DND-41 (cell line): ENCODE measurements around the gene SLC26A2.

Experiments
- ATAC-seq: fragments of 200-7000 bp; cut with Tn5 transposase; 3 replicates; pipeline ENCODE4 v1.9.1; 2021; ENCODE audit warnings: low read depth; ENCODE audit not compliant: insufficient read depth
- DNase-seq: peaks from one replicate; pipeline ENCODE4 v3.0.0-alpha.2; 2020
- H2AFZ ChIP-seq: 2 replicates; pipeline ENCODE4 v1.6.0; 2012; ENCODE audit warnings: low read depth, low read length
- H3K27ac ChIP-seq: 2 replicates; pipeline ENCODE4 v1.5.1; 2012; ENCODE audit warnings: low read length, inconsistent platforms
- H3K27me3 ChIP-seq: fragments of 200-600 bp; sonication (generic); 2 replicates; pipeline ENCODE4 v1.6.0; 2012; ENCODE audit warnings: low read length, mild to moderate bottlenecking, inconsistent platforms; ENCODE audit not compliant: insufficient read depth, poor library complexity
- H3K36me3 ChIP-seq: 2 replicates; pipeline ENCODE4 v1.5.1; 2012; ENCODE audit warnings: low read length, inconsistent platforms; ENCODE audit not compliant: insufficient read depth
- H3K4me1 ChIP-seq: 2 replicates; pipeline ENCODE4 v1.5.1; 2012; ENCODE audit warnings: mild to moderate bottlenecking, low read length; ENCODE audit not compliant: insufficient read depth
- H3K4me2 ChIP-seq: 2 replicates; pipeline ENCODE4 v1.6.0; 2012; ENCODE audit warnings: mild to moderate bottlenecking, moderate library complexity, low read length, inconsistent platforms; ENCODE audit not compliant: insufficient read depth
- H3K4me3 ChIP-seq, 2 experiments: fragments of 200-600 bp in 1 of 2; shearing (Covaris generic) in 1 of 2; 2 replicates each; pipeline ENCODE4 v1.5.1; 2012 to 2016; ENCODE audit warnings: inconsistent platforms in 2 of 2, low read length in 2 of 2, mild to moderate bottlenecking in 2 of 2, low read depth in 1 of 2, moderate library complexity in 1 of 2
- H3K79me2 ChIP-seq: 2 replicates; pipeline ENCODE4 v1.6.0; 2012; ENCODE audit warnings: low read length, inconsistent platforms; ENCODE audit not compliant: insufficient read depth
- H3K9ac ChIP-seq: 2 replicates; pipeline ENCODE4 v1.6.0; 2012; ENCODE audit warnings: low read depth, mild to moderate bottlenecking, inconsistent platforms, low read length, moderate library complexity
- H3K9me3 ChIP-seq: 2 replicates; pipeline ENCODE4 v1.5.1; 2012; ENCODE audit warnings: low read length, moderate library complexity, mild to moderate bottlenecking, inconsistent platforms; ENCODE audit not compliant: insufficient read depth, severe bottlenecking
- H4K20me1 ChIP-seq: 2 replicates; pipeline ENCODE4 v1.6.0; 2012; ENCODE audit warnings: low read length; ENCODE audit not compliant: insufficient read depth
- EZH2 ChIP-seq: IDR thresholded peaks from 3 replicates; pipeline ENCODE4 v1.6.1; 2012; ENCODE audit warnings: borderline replicate concordance, low read depth, mild to moderate bottlenecking, moderate library complexity, low read length, inconsistent platforms; ENCODE audit not compliant: severe bottlenecking
- TF ChIP-seq, protein P1 (sequence below): IDR thresholded peaks from 2 replicates; pipeline ENCODE4 v1.5.1; 2012; ENCODE audit warnings: borderline replicate concordance, low read length, moderate library complexity, mild to moderate bottlenecking; ENCODE audit not compliant: poor library complexity, severe bottlenecking; ENCODE audit errors: extremely low read depth

The SLC26A2 gene

DNA sequence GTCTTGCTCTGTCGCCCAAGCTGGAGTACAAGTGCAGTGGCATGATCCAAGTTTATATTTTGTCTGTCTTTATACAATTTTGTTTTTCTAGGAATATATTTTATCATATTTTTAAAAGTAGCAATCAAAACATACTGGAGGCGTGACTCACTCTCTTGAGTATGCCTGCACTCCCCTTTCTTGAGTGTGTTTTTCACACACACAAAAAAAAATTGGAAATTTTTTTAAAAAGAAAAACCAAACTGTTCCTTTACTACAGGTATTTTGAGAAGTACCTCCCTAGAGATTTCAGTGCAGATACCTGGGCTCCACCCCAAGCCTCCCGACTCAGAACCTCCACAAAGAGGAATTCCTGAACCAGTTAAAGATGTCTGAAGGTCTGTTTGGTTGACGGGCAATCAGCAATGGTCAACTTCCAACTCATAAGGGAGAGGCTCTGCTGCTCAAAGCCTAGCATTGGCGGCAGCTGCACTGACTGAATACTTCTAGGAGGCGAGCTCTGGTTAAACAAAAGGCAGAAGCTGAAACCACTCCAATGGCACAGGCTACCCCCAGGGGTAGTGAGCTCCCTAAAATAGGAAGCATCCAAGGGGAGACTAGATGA lies 43.4 kb upstream of the SLC26A2 start:
- DNase-seq (no peak), ATAC-seq (no peak)
- Histone ChIP-seq H3K79me2 (no peaks in the 10 kb centered on the region), H3K36me3 (no peaks in the 10 kb centered on the region), H3K9me3 (no peaks in the 10 kb centered on the region), H3K27ac (no peak overlapping the region), H4K20me1 (no peaks in the 10 kb centered on the region), H2AFZ (no peak overlapping the region), H3K4me3 (no peak overlapping the region), H3K4me1 (no peaks in the 10 kb centered on the region), H3K4me2 (no peak overlapping the region), H3K9ac (no peak overlapping the region), H3K27me3 (peaks cover 22% of the 10 kb centered on the region)
- TF ChIP-seq, protein P1, sequence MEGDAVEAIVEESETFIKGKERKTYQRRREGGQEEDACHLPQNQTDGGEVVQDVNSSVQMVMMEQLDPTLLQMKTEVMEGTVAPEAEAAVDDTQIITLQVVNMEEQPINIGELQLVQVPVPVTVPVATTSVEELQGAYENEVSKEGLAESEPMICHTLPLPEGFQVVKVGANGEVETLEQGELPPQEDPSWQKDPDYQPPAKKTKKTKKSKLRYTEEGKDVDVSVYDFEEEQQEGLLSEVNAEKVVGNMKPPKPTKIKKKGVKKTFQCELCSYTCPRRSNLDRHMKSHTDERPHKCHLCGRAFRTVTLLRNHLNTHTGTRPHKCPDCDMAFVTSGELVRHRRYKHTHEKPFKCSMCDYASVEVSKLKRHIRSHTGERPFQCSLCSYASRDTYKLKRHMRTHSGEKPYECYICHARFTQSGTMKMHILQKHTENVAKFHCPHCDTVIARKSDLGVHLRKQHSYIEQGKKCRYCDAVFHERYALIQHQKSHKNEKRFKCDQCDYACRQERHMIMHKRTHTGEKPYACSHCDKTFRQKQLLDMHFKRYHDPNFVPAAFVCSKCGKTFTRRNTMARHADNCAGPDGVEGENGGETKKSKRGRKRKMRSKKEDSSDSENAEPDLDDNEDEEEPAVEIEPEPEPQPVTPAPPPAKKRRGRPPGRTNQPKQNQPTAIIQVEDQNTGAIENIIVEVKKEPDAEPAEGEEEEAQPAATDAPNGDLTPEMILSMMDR = no peak
- TF ChIP-seq EZH2 = no peak

DNA sequence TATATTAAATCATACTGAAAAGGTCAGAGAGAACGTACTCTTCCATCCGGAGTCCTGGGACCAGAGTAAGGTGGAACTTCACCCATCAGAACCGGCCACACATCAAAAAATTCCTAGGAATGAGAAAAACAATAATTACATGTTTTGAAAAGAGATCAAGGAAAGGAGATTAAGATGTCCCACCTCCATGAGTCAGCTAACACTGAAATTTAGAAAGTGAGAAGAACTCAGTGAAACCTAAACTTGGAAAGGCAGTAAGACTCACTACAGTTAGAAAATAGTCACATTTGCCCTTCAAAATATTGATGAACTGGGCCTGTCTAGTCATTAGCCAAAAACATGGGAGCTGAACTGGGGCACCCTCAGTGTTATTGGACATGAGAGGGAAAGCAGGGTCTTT lies 39.0 kb upstream of the SLC26A2 start:
- Histone ChIP-seq H3K79me2 (no peaks in the 10 kb centered on the region), H3K9me3 (no peaks in the 10 kb centered on the region), H3K27ac (no peak overlapping the region), H2AFZ (no peak overlapping the region), H3K27me3 (peaks cover 9% of the 10 kb centered on the region), H3K4me2 (no peak overlapping the region), H3K4me3 (no peak overlapping the region), H3K4me1 (no peaks in the 10 kb centered on the region), H3K36me3 (no peaks in the 10 kb centered on the region), H3K9ac (no peak overlapping the region), H4K20me1 (no peaks in the 10 kb centered on the region)
- no peak for ATAC-seq
- no peak for DNase-seq
- TF ChIP-seq EZH2 = no peak
- TF ChIP-seq, protein P1 = no peak

DNA sequence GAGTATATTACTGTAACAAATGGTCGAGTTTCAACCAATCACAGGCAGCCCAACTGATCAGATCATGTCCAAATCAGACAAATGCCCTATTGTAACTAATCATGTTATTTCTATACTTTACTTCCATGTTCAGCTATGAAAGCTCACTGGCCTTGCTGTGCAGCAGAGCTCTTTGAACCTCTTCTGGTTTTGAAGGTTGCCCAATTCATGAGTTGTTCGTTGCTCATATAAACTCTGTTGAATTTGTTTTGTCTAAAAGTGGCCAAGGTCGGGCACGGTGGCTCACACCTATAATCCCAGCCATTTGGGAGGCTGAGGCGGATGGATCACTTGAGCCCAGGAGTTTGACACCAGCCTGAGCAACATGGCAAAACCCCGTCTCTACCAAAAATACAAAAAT lies 37.6 kb upstream of the SLC26A2 start:
- Histone ChIP-seq H3K36me3 (no peaks in the 10 kb centered on the region), H3K9me3 (no peaks in the 10 kb centered on the region), H3K27me3 (peaks cover 9% of the 10 kb centered on the region), H4K20me1 (no peaks in the 10 kb centered on the region), H3K79me2 (no peaks in the 10 kb centered on the region), H3K4me1 (no peaks in the 10 kb centered on the region), H3K4me2 (no peak overlapping the region), H3K4me3 (no peak overlapping the region), H3K27ac (no peak overlapping the region), H3K9ac (no peak overlapping the region), H2AFZ (no peak overlapping the region)
- no peak for DNase-seq
- ATAC-seq = no peak
- TF ChIP-seq, protein P1 = no peak
- TF ChIP-seq EZH2 = no peak

DNA sequence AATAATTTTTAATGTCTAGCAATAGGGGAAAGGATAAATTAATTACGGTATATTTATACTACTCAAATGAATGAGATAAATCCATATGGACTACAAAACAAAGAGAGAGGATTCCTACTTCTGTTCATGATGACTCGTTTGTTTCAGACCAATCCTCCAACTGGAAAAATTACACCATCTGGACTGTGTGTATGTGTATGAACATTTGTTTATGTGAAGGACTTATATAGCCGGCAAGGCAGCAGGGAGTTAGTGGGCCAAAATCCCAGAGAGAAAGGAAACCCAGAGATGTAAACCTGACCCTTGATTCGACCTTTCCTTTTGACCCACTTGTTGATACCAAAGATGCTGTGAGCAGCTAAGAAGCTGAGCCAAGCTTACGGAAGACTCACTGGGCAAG lies 36.1 kb upstream of the SLC26A2 start:
- no peak for DNase-seq
- H3K4me1 ChIP-seq = no peaks in the 10 kb centered on the region
- no peak overlapping the region for H3K9ac ChIP-seq
- no peak overlapping the region for H3K4me2 ChIP-seq
- no peaks in the 10 kb centered on the region for H3K9me3 ChIP-seq
- H3K27ac ChIP-seq = no peak overlapping the region
- no peaks in the 10 kb centered on the region for H3K36me3 ChIP-seq
- H3K79me2 ChIP-seq = no peaks in the 10 kb centered on the region
- peaks cover 9% of the 10 kb centered on the region for H3K27me3 ChIP-seq
- no peak overlapping the region for H3K4me3 ChIP-seq
- H2AFZ ChIP-seq = no peak overlapping the region
- no peak for ATAC-seq
- TF ChIP-seq, protein P1 = no peak
- no peak for TF ChIP-seq EZH2
- no peaks in the 10 kb centered on the region for H4K20me1 ChIP-seq
